Stimulated activated CD4-positive, alpha-beta T cell treated with anti-CD3 and anti-CD28 coated beads, Interleukin-4, amount 100 ng/mL, for 4 hours (primary cell): Measurements from ENCODE around the gene IGF2R.
"Not testable (repeated sequence)": the region's sequence is repeated elsewhere in the genome, so short reads cannot be mapped to it uniquely, and the experiment has no call there.

Experiments
- DNase-seq, 2 experiments: peaks; one replicate each; pipeline ENCODE4 v3.0.0-alpha.2; 2020

IGF2R gene

DNA sequence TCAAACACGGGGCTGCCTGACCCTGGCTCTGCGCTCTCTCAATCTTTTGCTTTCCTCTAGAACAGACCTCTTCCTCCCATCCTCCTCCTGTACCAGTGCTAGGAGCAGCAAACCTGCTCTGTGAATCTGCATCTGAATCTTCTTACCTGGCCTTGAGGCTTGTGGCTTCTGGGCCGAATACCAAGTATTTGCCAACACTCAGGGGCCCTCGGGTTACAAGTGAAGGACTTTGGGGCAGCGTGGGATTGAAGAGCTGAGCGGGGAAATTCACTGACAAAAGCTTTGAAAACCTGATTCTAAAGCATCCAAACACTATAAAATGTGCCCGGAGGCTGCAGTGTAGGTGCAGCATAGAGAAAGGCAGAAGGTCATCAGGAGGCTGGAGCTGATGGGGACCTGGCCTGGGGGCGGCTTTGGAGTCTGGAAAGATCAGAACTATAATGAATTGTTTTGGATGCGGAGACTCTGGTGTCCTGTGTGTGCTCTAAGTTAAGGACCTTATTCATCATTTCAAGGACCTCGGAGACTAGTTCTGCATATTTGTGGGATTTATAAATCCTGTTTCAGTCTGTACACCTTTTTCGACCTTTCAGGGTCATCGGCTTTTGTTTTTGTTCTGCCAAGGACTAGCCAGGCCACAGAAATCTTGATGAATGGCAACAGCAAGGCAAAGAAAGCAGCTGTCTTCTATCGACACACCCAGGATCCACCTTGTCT, 16.4 kb upstream of the IGF2R start:
- no peak for DNase-seq

- no peak for DNase-seq
These were observed 15.7 kb upstream of the IGF2R start for GRCh38 chr6:159953091-159953601.

DNA sequence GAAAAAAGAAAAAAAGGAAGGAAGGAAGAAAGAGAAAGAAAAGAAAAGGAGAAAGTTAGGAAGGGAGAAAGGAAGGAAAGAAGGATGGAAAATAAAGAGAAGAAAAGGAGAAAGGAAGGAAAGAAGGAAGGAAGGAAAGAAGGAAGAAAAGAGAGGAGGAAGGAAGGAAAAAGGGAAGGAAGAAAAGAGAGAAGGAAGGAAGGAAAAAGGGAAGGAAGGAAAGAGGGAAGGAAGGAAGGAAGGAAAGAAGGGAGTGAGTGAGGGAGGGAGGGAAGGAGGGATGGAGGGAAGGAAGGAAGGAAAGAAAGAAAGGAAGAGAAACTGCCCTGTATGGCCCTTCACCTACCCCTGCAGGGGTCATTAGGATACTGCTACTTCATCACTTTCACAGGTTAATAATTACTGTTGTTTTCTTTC, 12.9 kb upstream of the IGF2R start:
- DNase-seq, result no peak

DNA sequence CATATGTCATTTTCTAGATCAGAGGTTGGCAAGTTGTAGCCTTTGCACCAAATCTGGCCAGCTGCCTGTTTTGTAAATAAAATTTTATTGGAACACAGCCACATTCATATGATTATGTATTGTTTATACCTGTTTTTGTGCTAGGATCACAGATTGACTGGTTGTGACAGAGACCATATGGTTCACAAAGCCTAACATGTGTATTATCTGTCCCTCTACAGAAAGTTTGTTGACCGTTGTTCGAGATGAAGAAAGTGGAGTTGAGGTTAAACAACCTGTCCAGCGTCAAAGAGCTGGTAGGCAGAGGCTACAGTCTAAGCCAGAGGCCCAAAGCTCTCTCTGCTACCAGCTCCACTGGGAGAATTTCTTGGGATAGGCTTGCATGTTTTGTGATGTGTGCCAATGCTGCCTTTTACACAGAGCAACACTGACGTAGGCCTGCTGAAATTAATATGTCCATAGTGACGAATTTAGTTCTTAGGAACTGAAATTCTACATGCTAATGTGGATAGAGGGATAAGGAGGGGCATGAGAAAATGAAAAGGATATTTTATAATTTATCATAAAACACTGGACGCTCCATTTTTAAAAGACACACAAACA, 11.7 kb upstream of the IGF2R start:
- no peak for DNase-seq

- no peak for DNase-seq
These were observed 9.5 kb upstream of the IGF2R start for GRCh38 chr6:159959165-159959975.

DNA sequence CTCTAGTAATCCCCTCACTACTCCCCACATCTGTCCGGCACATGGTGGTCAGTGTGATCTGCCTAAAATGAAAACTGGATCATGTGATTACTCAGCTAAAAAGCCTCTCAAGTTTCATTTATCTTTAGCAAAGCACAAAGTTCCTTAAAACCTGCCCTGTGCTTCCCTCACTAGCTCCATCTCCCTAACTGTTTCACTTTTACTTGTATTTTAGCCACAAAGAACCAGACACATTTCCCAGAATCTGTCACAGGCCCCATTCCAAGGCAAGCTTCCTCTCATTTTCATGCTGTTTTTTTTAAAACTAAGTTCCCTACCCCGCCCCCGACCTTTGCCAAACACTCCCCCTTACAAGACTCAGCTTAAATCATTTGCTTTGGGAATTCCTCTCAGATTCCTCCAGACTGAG, 8.9 kb upstream of the IGF2R start:
- no peak for DNase-seq

GRCh38 chr6:159960485-159960884, 8.4 kb upstream of the IGF2R start:
- DNase-seq, result no peak

DNA sequence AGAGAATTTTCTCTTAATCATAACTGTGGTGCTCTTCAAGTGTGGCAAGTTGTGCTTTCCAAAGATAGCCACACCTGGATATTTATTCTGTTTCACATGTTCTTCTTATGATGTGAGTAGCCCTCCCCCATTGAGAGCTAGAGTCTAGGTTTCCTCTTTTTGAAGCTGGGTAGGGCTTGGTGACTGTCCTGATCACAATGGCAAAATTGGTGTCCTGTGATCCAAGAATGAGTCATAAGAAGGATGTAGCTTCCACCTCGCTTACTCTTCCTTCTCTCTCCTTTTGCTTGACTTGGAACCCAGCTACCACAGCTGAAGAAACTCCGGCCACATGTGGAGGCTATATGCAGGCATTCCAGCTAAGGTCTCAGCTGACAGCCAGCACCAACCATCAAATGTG, 7.4 kb upstream of the IGF2R start:
- DNase-seq, result no peak

GRCh38 chr6:159963111-159963510, 5.8 kb upstream of the IGF2R start:
- no peak for DNase-seq

DNA sequence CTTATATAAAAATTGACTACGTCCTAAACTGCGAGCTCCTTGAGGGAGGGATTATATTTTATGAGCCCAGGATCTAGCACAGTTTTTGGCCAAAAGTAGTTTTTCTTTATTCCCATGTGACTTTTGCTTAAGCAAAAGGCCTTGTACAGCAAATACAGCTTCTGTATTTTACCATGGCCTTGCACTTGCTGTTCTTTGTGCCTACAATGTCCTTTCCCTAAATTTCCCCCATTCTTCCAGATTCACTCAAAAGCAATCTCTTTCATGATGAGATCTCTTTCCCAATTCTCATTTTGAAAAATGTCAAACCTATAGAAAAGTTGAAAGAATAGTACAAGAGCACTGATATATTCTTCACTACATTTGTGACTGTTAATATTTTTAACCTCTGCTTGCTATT, 4.8 kb upstream of the IGF2R start:
- no peak for DNase-seq

GRCh38 chr6:159966339-159966738, 2.5 kb upstream of the IGF2R start:
- no peak for DNase-seq

DNA sequence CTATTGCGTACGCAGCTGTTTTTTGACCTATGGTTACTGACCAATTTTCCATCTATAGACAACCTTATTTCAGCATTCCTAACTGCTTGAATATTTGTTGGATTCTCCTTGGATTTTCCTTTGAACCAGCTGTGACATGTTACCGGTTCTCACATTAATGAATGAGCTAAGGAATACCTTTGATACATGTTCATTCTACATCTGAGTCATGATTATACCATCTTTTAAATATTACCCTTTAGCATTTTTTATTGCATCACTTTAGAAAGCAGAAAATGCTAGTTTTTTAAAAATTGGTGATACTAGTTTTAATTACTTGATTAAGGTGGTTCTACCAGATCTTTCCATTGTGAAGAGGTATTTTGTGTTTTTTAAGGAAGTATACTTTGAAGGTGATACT, 1.9 kb upstream of the IGF2R start:
- no peak for DNase-seq

DNA sequence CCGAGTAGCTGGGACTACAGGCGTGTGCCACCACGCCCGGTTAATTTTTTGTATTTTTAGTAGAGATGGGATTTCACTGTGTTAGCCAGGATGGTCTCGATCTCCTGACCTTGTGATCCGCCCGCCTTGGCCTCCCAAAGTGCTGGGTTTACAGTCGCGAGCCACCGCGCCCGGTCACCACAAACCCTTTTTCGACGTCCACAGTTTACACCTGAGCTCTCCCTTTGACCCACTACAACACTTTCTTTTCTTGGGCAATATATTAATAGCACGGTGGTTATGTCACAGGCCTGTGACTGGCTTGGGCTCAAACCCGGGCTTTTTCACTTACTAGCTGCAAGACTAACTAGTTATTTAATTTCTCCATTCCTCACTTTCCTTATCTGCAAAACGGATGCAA, 1.3 kb upstream of the IGF2R start:
- DNase-seq, result not testable (repeated sequence)

GRCh38 chr6:159969204-159969912, 476 bp downstream of the IGF2R start:
- peak; percentile 22 to 34 for DNase-seq

GRCh38 chr6:159969921-159970320, 1.0 kb downstream of the IGF2R start:
- DNase-seq, result no peak

DNA sequence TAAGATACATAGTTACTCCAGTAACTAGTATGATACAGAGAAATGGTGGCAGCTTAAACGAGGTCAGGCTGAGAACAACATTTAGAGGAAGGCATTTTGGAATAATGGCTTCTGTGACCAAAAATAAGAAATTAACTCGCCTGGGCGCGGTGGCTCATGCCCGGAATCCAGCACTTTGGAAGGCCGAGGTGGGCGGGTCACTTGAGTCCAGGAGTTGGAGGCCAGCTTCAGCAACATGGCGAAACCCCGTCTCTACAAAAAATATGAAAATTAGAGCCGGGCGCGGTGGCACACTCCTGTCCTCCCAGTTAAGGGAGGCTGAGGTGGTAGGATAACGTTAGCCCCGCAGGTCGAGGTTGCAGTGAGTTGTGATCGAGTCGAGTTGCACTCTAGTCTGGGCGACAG, 1.8 kb downstream of the IGF2R start:
- no peak for DNase-seq

GRCh38 chr6:159971341-159972178, 2.7 kb downstream of the IGF2R start:
- no peak for DNase-seq

DNA sequence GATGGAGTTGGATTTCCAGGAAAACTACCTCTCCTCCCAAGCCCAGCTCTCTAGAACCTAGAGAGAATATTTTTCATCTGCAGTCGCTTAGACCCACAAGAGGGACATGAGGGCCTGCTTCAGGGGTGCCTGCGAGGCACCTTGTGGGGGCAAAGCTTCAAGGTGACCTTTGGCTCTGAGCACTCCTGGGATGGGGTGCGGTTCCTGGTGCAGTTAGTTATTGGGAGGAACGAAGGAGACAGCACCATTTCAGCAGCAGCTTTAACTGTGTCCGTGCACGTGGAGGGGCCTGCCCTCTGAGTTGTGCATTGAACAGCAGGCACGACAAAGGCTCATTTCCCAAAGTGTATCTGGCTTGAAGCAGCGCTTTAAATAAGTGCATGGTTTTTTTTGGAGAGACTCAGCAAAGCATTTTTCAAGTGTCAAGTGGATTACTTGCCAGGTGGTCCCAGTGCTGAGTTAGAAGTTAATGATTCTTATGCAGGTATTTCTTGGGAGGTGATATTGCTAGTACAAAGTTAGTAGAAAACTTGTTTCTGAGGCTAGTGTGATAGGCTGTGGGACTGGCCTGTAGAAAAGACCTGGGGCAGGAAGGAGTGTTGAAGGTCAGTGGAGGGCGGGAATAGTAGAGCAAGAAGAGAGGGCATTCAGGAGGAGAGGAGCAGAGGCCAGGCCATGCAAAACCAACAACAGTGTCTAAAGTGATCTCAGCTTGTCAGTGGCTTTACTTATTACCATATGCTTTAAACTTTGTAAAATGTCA, 3.8 kb downstream of the IGF2R start:
- no peak for DNase-seq

DNA sequence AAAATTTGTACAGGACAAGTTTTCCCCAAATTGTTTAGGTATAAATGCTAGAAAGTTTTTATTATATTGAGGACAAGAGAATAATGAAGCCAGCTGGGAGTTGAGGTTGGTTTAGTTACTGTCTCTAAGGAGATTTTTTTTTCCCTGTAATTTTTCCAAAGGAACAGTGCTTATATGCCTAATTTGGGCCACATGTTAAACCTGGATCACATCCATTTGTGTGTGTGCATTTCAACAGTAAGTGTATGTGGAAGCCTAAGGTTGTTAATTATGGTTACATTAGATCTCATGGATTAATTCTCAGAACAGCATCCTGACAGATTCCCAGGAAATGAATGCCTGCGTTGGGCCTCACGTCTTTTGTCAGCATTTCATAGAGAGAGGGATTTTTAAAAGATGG, 4.5 kb downstream of the IGF2R start:
- no peak for DNase-seq

DNA sequence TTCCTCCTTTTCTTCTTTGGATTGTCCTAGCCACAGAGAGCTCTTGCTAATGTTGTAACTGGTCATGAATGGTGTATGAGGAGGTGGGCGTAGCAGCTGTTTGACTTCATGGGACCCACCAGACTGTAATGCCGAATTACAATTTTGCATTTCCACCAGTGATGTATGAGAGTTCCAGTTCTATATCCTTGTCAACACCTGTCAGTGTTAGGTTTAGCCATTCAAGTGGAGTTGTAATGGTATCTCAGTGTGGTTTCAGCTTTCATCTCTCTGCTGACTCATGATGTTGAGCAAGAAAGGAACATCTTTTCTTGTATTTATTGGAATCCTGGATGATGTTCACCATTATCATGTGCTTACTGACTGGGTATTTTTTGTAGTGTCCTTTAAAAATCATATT, 5.1 kb downstream of the IGF2R start:
- no peak for DNase-seq

DNA sequence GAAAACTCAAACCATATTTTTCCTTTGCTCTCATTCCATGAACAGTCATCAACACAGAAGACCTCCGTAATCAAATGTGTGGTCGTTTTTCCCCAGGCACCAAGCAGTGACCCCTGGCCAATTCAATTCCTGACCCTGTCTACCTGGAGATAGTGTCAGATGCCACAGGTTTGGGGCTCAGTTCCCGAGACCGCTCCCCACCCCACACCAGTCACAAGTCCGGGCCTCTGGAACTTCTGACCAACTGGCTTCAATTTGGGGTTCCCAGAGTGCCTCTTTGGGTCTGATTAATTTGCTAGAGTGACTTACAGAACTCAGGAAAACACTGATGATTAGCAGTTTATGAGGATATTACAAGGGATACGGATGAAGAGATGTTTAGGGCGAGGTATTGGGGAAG, 6.0 kb downstream of the IGF2R start:
- DNase-seq, result no peak
